Loucy (cell line): ENCODE results near the gene CXCL1.

ENCODE experiments used
- EZH2phosphoT487 ChIP-seq: fragments of 200-600 bp; IDR thresholded peaks from 2 replicates; pipeline ENCODE4 v1.6.1; 2018; ENCODE audit warnings: antibody characterized with exemption, mild to moderate bottlenecking, moderate library complexity, borderline replicate concordance
- TF ChIP-seq, protein P1 (sequence below): fragments of 200-600 bp; sonication (generic); conservative IDR thresholded peaks from 2 replicates; pipeline ENCODE4 v1.5.1; 2014; ENCODE audit warnings: mild to moderate bottlenecking, antibody characterized with exemption, low read length

DNA sequence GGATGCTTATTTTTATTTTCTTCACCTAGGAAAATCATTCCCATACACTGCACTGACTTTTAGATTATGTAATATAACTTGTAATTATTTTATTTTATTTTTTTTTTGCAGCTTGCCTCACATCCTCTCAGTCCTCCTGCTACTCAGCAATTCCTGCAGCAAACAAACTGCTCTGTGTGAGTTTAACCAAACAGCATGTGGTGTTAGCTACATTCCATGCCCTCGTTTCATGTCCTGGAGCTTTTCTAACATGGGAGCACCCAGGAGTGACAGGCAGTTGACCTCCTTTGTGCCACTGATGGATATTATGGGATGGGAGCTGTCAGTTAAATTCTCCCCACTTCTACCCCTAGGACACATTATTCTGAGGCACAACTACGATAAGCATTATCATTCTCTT lies 24.8 kb downstream of the CXCL1 start:
- TF ChIP-seq, protein P1, sequence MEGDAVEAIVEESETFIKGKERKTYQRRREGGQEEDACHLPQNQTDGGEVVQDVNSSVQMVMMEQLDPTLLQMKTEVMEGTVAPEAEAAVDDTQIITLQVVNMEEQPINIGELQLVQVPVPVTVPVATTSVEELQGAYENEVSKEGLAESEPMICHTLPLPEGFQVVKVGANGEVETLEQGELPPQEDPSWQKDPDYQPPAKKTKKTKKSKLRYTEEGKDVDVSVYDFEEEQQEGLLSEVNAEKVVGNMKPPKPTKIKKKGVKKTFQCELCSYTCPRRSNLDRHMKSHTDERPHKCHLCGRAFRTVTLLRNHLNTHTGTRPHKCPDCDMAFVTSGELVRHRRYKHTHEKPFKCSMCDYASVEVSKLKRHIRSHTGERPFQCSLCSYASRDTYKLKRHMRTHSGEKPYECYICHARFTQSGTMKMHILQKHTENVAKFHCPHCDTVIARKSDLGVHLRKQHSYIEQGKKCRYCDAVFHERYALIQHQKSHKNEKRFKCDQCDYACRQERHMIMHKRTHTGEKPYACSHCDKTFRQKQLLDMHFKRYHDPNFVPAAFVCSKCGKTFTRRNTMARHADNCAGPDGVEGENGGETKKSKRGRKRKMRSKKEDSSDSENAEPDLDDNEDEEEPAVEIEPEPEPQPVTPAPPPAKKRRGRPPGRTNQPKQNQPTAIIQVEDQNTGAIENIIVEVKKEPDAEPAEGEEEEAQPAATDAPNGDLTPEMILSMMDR: no peak
- no peak for TF ChIP-seq EZH2phosphoT487
